Glutamatergic neuron (in vitro differentiated cells): ENCODE results near the gene FCRL1. TPM values are rescaled to one million over a fixed set of nuclear protein-coding genes. Genes with fewer than 3 reads are reported as not detected.

Source experiments
- DNase-seq: peaks from one replicate; pipeline ENCODE4 v3.0.0; 2022
- H3K27ac Mint-ChIP-seq: one replicate; pipeline ENCODE4 v1.8.0; 2020; ENCODE audit warnings: mild to moderate bottlenecking, mixed read lengths, inconsistent platforms; ENCODE audit not compliant: unreplicated experiment
- H3K27me3 Mint-ChIP-seq: one replicate; pipeline ENCODE4 v1.8.0; 2020; ENCODE audit warnings: mild to moderate bottlenecking, moderate library complexity, mixed read lengths, inconsistent platforms; ENCODE audit not compliant: unreplicated experiment
- H3K36me3 Mint-ChIP-seq: one replicate; pipeline ENCODE4 v1.8.0; 2020; ENCODE audit warnings: mild to moderate bottlenecking, mixed read lengths, inconsistent platforms; ENCODE audit not compliant: unreplicated experiment
- H3K4me1 Mint-ChIP-seq: one replicate; pipeline ENCODE4 v1.8.0; 2020; ENCODE audit warnings: mild to moderate bottlenecking, low read depth, mixed read lengths, inconsistent platforms; ENCODE audit not compliant: unreplicated experiment
- H3K4me3 Mint-ChIP-seq: one replicate; pipeline ENCODE4 v1.8.0; 2020; ENCODE audit warnings: mild to moderate bottlenecking, mixed read lengths, inconsistent platforms; ENCODE audit not compliant: unreplicated experiment
- H3K9me3 Mint-ChIP-seq: one replicate; pipeline ENCODE4 v1.8.0; 2020; ENCODE audit warnings: mild to moderate bottlenecking, moderate library complexity, mixed read lengths, inconsistent platforms; ENCODE audit not compliant: unreplicated experiment
- CTCF ChIP-seq: fragments of 200-600 bp; sonication (generic); IDR thresholded peaks from one replicate; pipeline ENCODE4 v1.5.0; 2021; ENCODE audit not compliant: partially characterized antibody, unreplicated experiment
- total RNA-seq: library from RNA; stranded (reverse); fragmentation: NEBNext Ultra II Directional; extraction: Animal tissue kit (Norgen Biotek cat#: 25700); gene quantifications from one replicate; pipeline ENCODE4 v1.2.1, GENCODE V29; 2021; ENCODE audit not compliant: unreplicated experiment

FCRL1 gene
- total RNA-seq, 1 donor from 2014 or later = not detected

- Mint-ChIP-seq H3K27me3 (no peaks in the 10 kb centered on the region), H3K36me3 (no peaks in the 10 kb centered on the region), H3K27ac (no peak overlapping the region), H3K4me1 (no peaks in the 10 kb centered on the region), H3K4me3 (no peak overlapping the region), H3K9me3 (no peaks in the 10 kb centered on the region)
- no peak for DNase-seq
- no peak for TF ChIP-seq CTCF
Observed at GRCh38 chr1:157803851-157804250, 16.1 kb downstream of the FCRL1 start.

GRCh38 chr1:157799996-157800395 lies 19.9 kb downstream of the FCRL1 start:
- Mint-ChIP-seq H3K4me1 (no peaks in the 10 kb centered on the region), H3K27me3 (no peaks in the 10 kb centered on the region), H3K9me3 (no peaks in the 10 kb centered on the region), H3K4me3 (no peak overlapping the region), H3K27ac (no peak overlapping the region), H3K36me3 (no peaks in the 10 kb centered on the region)
- no peak for TF ChIP-seq CTCF
- no peak for DNase-seq

- H3K4me3 Mint-ChIP-seq = no peak overlapping the region
- no peak for TF ChIP-seq CTCF
- peaks cover 2% of the 10 kb centered on the region for H3K36me3 Mint-ChIP-seq
- H3K27me3 Mint-ChIP-seq = no peaks in the 10 kb centered on the region
- no peak overlapping the region for H3K27ac Mint-ChIP-seq
- no peaks in the 10 kb centered on the region for H3K9me3 Mint-ChIP-seq
- DNase-seq = no peak
- H3K4me1 Mint-ChIP-seq = no peaks in the 10 kb centered on the region
Observed at GRCh38 chr1:157798211-157798610, 21.7 kb downstream of the FCRL1 start.

- Mint-ChIP-seq H3K27me3 (peaks cover 2% of the 10 kb centered on the region), H3K4me1 (no peaks in the 10 kb centered on the region), H3K27ac (no peak overlapping the region), H3K4me3 (no peak overlapping the region), H3K36me3 (no peaks in the 10 kb centered on the region), H3K9me3 (no peaks in the 10 kb centered on the region)
- TF ChIP-seq CTCF = no peak
- DNase-seq = no peak
Observed at GRCh38 chr1:157785248-157785647, 34.7 kb downstream of the FCRL1 start.

GRCh38 chr1:157784801-157785200 lies 35.1 kb downstream of the FCRL1 start:
- DNase-seq = no peak
- TF ChIP-seq CTCF = no peak
- Mint-ChIP-seq H3K27me3 (peaks cover 2% of the 10 kb centered on the region), H3K27ac (no peak overlapping the region), H3K9me3 (no peaks in the 10 kb centered on the region), H3K4me1 (no peaks in the 10 kb centered on the region), H3K36me3 (no peaks in the 10 kb centered on the region), H3K4me3 (no peak overlapping the region)
